Breast epithelium (tissue), 4 donors: ENCODE measurements around the gene GALNT9. TPM values are rescaled to one million over a fixed set of nuclear protein-coding genes. Genes with fewer than 3 reads are reported as not detected.

Experiments
- DNase-seq, 2 donors: peaks; one replicate each; pipeline ENCODE4 v3.0.0-alpha.2; 2019; ENCODE audit warnings: low spot score in 2 of 2
- H3K27ac ChIP-seq, 2 donors: fragments of 200-600 bp; sonication (generic) in 1 of 2; one replicate each; pipeline ENCODE4 v1.5.1; 2016 to 2019; ENCODE audit warnings: mild to moderate bottlenecking in 1 of 2
- H3K27me3 ChIP-seq, 2 donors: fragments of 200-600 bp; sonication (generic) in 1 of 2; one replicate each; pipeline versions ENCODE4 v1.5.1 to v1.6.0; 2017 to 2019; ENCODE audit warnings: control low read depth in 1 of 2, mild to moderate bottlenecking in 1 of 2
- H3K36me3 ChIP-seq: fragments of 200-600 bp; one replicate; pipeline ENCODE4 v1.5.1; 2019
- H3K4me1 ChIP-seq, 2 donors: fragments of 200-600 bp; sonication (generic); one replicate each; pipeline ENCODE4 v1.5.1; 2016 to 2019; ENCODE audit warnings: control low read depth in 1 of 2
- H3K4me3 ChIP-seq, 3 donors: fragments of 200-600 bp; sonication (generic); 1 replicate in 2 of 3; 2 replicates in 1 of 3; pipeline ENCODE4 v1.5.1; 2016 to 2019; ENCODE audit warnings: mild to moderate bottlenecking in 3 of 3, moderate library complexity in 2 of 3
- H3K9me3 ChIP-seq, 2 donors: fragments of 200-600 bp; sonication (generic) in 1 of 2; one replicate each; pipeline ENCODE4 v1.5.1; 2016 to 2019; ENCODE audit warnings: control low read depth in 1 of 2
- CTCF ChIP-seq, 3 donors: fragments of 450-650 bp; IDR thresholded peaks; one replicate each; pipeline ENCODE4 v1.5.1; 2016 to 2017; ENCODE audit warnings: antibody characterized with exemption in 3 of 3, mild to moderate bottlenecking in 3 of 3, moderate library complexity in 3 of 3
- POLR2A ChIP-seq: fragments of 450-650 bp; IDR thresholded peaks from one replicate; pipeline ENCODE4 v1.6.1; 2016; ENCODE audit warnings: antibody characterized with exemption, mild to moderate bottlenecking, moderate library complexity
- POLR2AphosphoS5 ChIP-seq, 3 donors: sonication (generic); formaldehyde crosslinking; IDR thresholded peaks; one replicate each; pipeline ENCODE4 v1.6.1; 2017; ENCODE audit warnings: antibody characterized with exemption in 3 of 3
- intact Hi-C: fragments of 100-400 bp; cut with DNase I; formaldehyde crosslinking; loops from one replicate; pipeline ENCODE4 v1.15.1; 2023; ENCODE audit warnings: low total_unique reads
- total RNA-seq, 3 donors: library from RNA; depleted of rRNA; stranded (reverse); fragments of >200 nt; gene quantifications; one replicate each; pipeline ENCODE4 v1.1.0, GENCODE V29; 2016

GALNT9 gene
- total RNA-seq, 3 donors from 2014 or later, result 2.9 TPM; not detected in 2

- DNase-seq, result no peak
- TF ChIP-seq POLR2A (no peak), CTCF (IDR thresholded peaks at IDR 0.05) (no peak), POLR2AphosphoS5 (IDR thresholded peaks at IDR 0.05) (no peak)
These were observed 51.4 kb downstream of the GALNT9 start for GRCh38 chr12:132277949-132278348.

GRCh38 chr12:132277374-132277941 lies 51.9 kb downstream of the GALNT9 start:
- H3K27ac ChIP-seq, result no peak overlapping the region
- no peaks in the 10 kb centered on the region for H3K36me3 ChIP-seq
- no peak for TF ChIP-seq POLR2A
- no peak for TF ChIP-seq CTCF (IDR thresholded peaks at IDR 0.05)
- TF ChIP-seq POLR2AphosphoS5 (IDR thresholded peaks at IDR 0.05), result no peak
- no peak for DNase-seq
- H3K9me3 ChIP-seq, result no peaks in the 10 kb centered on the region
- intact Hi-C loops, result no loop called here
- peaks cover 0 to 95% of the 10 kb centered on the region in 2 donors for H3K27me3 ChIP-seq
- H3K4me3 ChIP-seq, result peak overlapping the region in 2 of 3 donors; percentile 8 to 44
- no peaks in the 10 kb centered on the region for H3K4me1 ChIP-seq

More at GRCh38 chr12:132277949-132278348, 51.4 kb downstream of the GALNT9 start:
- peak overlapping the region in 1 of 3 donors; percentile 44 for H3K4me3 ChIP-seq
- no peaks in the 10 kb centered on the region for H3K9me3 ChIP-seq
- H3K36me3 ChIP-seq, result no peaks in the 10 kb centered on the region
- no peak overlapping the region for H3K27ac ChIP-seq
- intact Hi-C loops, result no loop called here
- peaks cover 0 to 98% of the 10 kb centered on the region in 2 donors for H3K27me3 ChIP-seq
- no peaks in the 10 kb centered on the region for H3K4me1 ChIP-seq

- no peak for DNase-seq
- H3K4me1 ChIP-seq, result no peaks in the 10 kb centered on the region
- intact Hi-C loops, result no loop called here
- H3K27me3 ChIP-seq, result peaks cover 0 to 97% of the 10 kb centered on the region in 2 donors
- TF ChIP-seq CTCF (IDR thresholded peaks at IDR 0.05) (no peak), POLR2AphosphoS5 (IDR thresholded peaks at IDR 0.05) (no peak), POLR2A (no peak)
- H3K36me3 ChIP-seq, result no peaks in the 10 kb centered on the region
- H3K9me3 ChIP-seq, result no peaks in the 10 kb centered on the region
- H3K27ac ChIP-seq, result no peak overlapping the region
- peak overlapping the region in 1 of 3 donors; percentile 44 for H3K4me3 ChIP-seq
These were observed 52.5 kb downstream of the GALNT9 start for GRCh38 chr12:132276827-132277373.

DNA sequence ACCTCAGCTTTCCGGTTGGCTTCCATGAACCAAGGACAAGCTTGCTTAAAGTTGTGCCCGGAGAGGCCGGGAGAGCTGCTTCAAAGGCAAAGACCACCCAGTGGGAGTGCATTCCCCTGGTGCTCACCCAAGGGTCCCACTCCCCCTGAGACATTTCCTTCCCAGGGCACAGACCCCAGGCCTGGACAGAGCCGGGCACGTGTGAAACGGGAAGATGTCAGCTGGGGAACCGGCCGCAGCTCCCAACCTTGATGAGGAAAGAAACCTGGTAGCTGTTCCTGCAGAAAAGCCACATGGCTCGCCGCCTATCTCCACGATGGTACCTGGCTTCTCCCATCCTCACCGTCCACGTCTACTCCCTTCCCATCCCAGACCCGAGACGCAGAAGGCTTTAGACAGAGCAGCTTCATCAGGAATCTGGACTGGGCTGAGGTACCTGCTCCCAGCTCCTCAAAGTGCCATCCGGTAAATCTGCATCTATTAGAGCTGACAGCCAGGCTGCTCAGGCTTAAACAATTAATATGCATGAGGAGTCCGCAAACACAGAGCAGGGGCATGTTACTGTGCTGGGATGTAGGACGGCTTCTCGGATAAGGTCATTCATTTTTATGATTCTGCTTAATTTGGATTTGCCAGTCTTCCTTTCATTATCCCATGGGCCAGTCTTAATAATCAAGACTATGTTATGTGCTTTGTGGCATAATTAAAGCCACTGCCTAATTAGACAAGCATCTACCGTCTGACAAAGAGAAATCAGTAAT lies 53.1 kb downstream of the GALNT9 start:
- no peak overlapping the region for H3K4me3 ChIP-seq
- no peaks in the 10 kb centered on the region for H3K36me3 ChIP-seq
- no peak for DNase-seq
- H3K9me3 ChIP-seq, result no peaks in the 10 kb centered on the region
- H3K27ac ChIP-seq, result no peak overlapping the region
- intact Hi-C loops, result no loop called here
- H3K4me1 ChIP-seq, result no peaks in the 10 kb centered on the region
- TF ChIP-seq POLR2A (no peak), CTCF (IDR thresholded peaks at IDR 0.05) (no peak), POLR2AphosphoS5 (IDR thresholded peaks at IDR 0.05) (no peak)
- H3K27me3 ChIP-seq, result peaks cover 0 to 97% of the 10 kb centered on the region in 2 donors

DNA sequence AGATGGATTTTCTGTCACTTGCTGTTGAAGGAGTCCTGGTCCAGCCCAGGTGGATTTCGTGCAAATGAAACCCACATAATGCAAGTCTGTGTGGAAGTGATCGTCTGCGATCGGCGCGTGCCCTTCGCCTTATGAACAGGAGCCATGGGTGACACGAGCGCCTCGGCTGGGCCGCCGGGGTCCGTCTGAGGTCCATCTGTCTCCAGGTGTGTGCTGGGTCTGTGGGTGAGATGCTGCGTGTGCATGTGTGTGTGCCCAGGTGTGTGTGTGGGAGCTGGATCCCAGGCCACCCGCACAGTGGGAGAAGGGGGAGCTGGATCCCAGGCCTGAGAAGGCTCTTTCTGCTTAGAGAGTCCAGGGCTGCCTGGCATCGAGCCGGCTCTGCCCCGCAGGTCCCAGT lies 53.8 kb downstream of the GALNT9 start:
- TF ChIP-seq CTCF (IDR thresholded peaks at IDR 0.05) (no peak), POLR2A (no peak), POLR2AphosphoS5 (IDR thresholded peaks at IDR 0.05) (no peak)
- DNase-seq, result no peak
- Histone ChIP-seq H3K9me3 (no peaks in the 10 kb centered on the region), H3K4me3 (no peak overlapping the region), H3K27ac (no peak overlapping the region), H3K36me3 (no peaks in the 10 kb centered on the region), H3K4me1 (no peaks in the 10 kb centered on the region), H3K27me3 (peaks cover 0 to 97% of the 10 kb centered on the region in 2 donors)
- intact Hi-C loops, result no loop called here
